Inferior parietal cortex (tissue), 1 donor: ENCODE results near the gene OSGIN1.

Experiments used
- DNase-seq: peaks from one replicate; pipeline ENCODE4 v3.0.0-alpha.2; 2016; ENCODE audit errors: extremely low spot score

The OSGIN1 gene

GRCh38 chr16:83958137-83958845 is 5.3 kb downstream of the OSGIN1 start:
- DNase-seq, result no peak

GRCh38 chr16:83958846-83959565 is 6.0 kb downstream of the OSGIN1 start:
- DNase-seq, result no peak

GRCh38 chr16:83959656-83960434 is 6.8 kb downstream of the OSGIN1 start:
- no peak for DNase-seq

GRCh38 chr16:83960521-83961249 is 7.6 kb downstream of the OSGIN1 start:
- DNase-seq, result no peak

- DNase-seq, result no peak
Observed at GRCh38 chr16:83961591-83961990, 8.6 kb downstream of the OSGIN1 start.

- DNase-seq, result no peak
Observed at GRCh38 chr16:83963277-83964119, 10.5 kb downstream of the OSGIN1 start.

- no peak for DNase-seq
Observed at GRCh38 chr16:83964684-83965443, 11.8 kb downstream of the OSGIN1 start.

- no peak for DNase-seq
Observed at GRCh38 chr16:83965444-83966152, 12.6 kb downstream of the OSGIN1 start.

- DNase-seq, result no peak
Observed at GRCh38 chr16:83966153-83966696, 13.2 kb downstream of the OSGIN1 start.

- DNase-seq, result no peak
Observed at GRCh38 chr16:83967091-83967490, 14.1 kb downstream of the OSGIN1 start.

GRCh38 chr16:83967838-83968305 is 14.8 kb downstream of the OSGIN1 start, which contains the start of gene NECAB2:
TSS of gene NECAB2 (plus strand) at chr16:83968244. CDS start at chr16:83968649, 405 bp downstream.
- DNase-seq, result no peak

- DNase-seq, result no peak
Observed at GRCh38 chr16:83968306-83968851, 15.3 kb downstream of the OSGIN1 start.

- no peak for DNase-seq
Observed at GRCh38 chr16:83968891-83969649, 16.0 kb downstream of the OSGIN1 start.

- DNase-seq, result no peak
Observed at GRCh38 chr16:83969771-83970429, 16.9 kb downstream of the OSGIN1 start.

GRCh38 chr16:83970430-83970815 is 17.4 kb downstream of the OSGIN1 start:
- no peak for DNase-seq

GRCh38 chr16:83971165-83972130 is 18.4 kb downstream of the OSGIN1 start:
- no peak for DNase-seq
